GM04503 (cell line): ENCODE data around the gene EID2B.

ENCODE experiments used
- DNase-seq: peaks from one replicate; pipeline ENCODE4 v3.0.0-alpha.2; 2012; ENCODE audit warnings: low read depth

Gene EID2B

GRCh38 chr19:39532233-39533002, at the start of gene EID2B:
Gene EID2B (minus strand): TSS chr19:39532852. CDS start chr19:39532802, 50 bp downstream.
- peak; percentile 64 for DNase-seq

- DNase-seq: no peak
These were observed 49.8 kb upstream of the EID2B start for GRCh38 chr19:39582442-39582841.

GRCh38 chr19:39568604-39569003, 36.0 kb upstream of the EID2B start:
- no peak for DNase-seq

GRCh38 chr19:39566064-39566463, 33.4 kb upstream of the EID2B start:
- no peak for DNase-seq

- DNase-seq: no peak
These were observed 30.8 kb upstream of the EID2B start for GRCh38 chr19:39563408-39563807.

GRCh38 chr19:39558624-39559117, 26.0 kb upstream of the EID2B start:
- DNase-seq: no peak

GRCh38 chr19:39557811-39558623, 25.4 kb upstream of the EID2B start:
- no peak for DNase-seq

- no peak for DNase-seq
These were observed 23.2 kb upstream of the EID2B start for GRCh38 chr19:39555883-39556282.

GRCh38 chr19:39554701-39555311, 22.2 kb upstream of the EID2B start:
- DNase-seq: no peak

- DNase-seq: no peak
These were observed 20.5 kb upstream of the EID2B start for GRCh38 chr19:39553082-39553652.

- DNase-seq: no peak
These were observed 17.5 kb upstream of the EID2B start for GRCh38 chr19:39550197-39550596.

- DNase-seq: no peak
These were observed 13.9 kb upstream of the EID2B start for GRCh38 chr19:39546599-39546998.

- no peak for DNase-seq
These were observed 12.3 kb upstream of the EID2B start for GRCh38 chr19:39544911-39545310.

- DNase-seq: no peak
These were observed 11.7 kb upstream of the EID2B start for GRCh38 chr19:39544226-39544903.

- no peak for DNase-seq
These were observed 10.8 kb upstream of the EID2B start for GRCh38 chr19:39543477-39543857.

GRCh38 chr19:39542206-39542605, 9.6 kb upstream of the EID2B start:
- DNase-seq: no peak

GRCh38 chr19:39540333-39540673, 7.7 kb upstream of the EID2B start:
- no peak for DNase-seq

GRCh38 chr19:39539518-39540332, 7.1 kb upstream of the EID2B start, which contains the start of gene EID2:
Gene EID2 (minus strand): TSS chr19:39540161. CDS start chr19:39540079, 82 bp downstream.
- peak; percentile 44 for DNase-seq

GRCh38 chr19:39539165-39539517, 6.5 kb upstream of the EID2B start:
- no peak for DNase-seq

- no peak for DNase-seq
These were observed 1.1 kb upstream of the EID2B start for GRCh38 chr19:39533791-39534190.

GRCh38 chr19:39533003-39533512, 406 bp upstream of the EID2B start:
- no peak for DNase-seq
